Activated B cell treated with CpG ODN at 0.5 μM for 24 hours (primary cell): Measurements from ENCODE around the gene ZMYND8. TPM values are rescaled to one million over a fixed set of nuclear protein-coding genes. Genes with fewer than 3 reads are reported as not detected.

Source experiments
- ATAC-seq: fragments of 200-7000 bp; cut with Tn5 transposase; one replicate; pipeline ENCODE4 v1.10.0; 2021; ENCODE audit warnings: low read depth, mild to moderate bottlenecking, moderate library complexity
- CTCF ChIA-PET: fragments of 350-600 bp; sonication (Branson Sonifier 250); formaldehyde crosslinking; loops from one replicate; lab custom pipeline; 2021; ENCODE audit warnings: antibody characterized with exemption; lab: Charles Lee
- POLR2A ChIA-PET: fragments of 350-600 bp; sonication (Branson Sonifier 250); formaldehyde crosslinking; loops from one replicate; lab custom pipeline; 2021; ENCODE audit warnings: antibody characterized with exemption; lab: Charles Lee
- DNase-seq: peaks from one replicate; pipeline ENCODE4 v3.0.0; 2022
- H3K27ac Mint-ChIP-seq: one replicate; pipeline ENCODE4 v1.8.0; 2020; ENCODE audit warnings: mixed read lengths
- H3K27me3 Mint-ChIP-seq: one replicate; pipeline ENCODE4 v1.8.0; 2021; ENCODE audit warnings: mixed read lengths
- H3K36me3 Mint-ChIP-seq: one replicate; pipeline ENCODE4 v1.8.0; 2021; ENCODE audit warnings: low read depth, mixed read lengths
- H3K4me1 Mint-ChIP-seq: one replicate; pipeline ENCODE4 v1.8.0; 2021; ENCODE audit warnings: mixed read lengths
- H3K4me3 Mint-ChIP-seq: one replicate; pipeline ENCODE4 v1.8.0; 2020; ENCODE audit warnings: mild to moderate bottlenecking, mixed read lengths
- H3K9me3 Mint-ChIP-seq: one replicate; pipeline ENCODE4 v1.8.0; 2020; ENCODE audit warnings: mixed read lengths
- CTCF ChIP-seq: fragments of 200-600 bp; IDR thresholded peaks from one replicate; pipeline ENCODE4 v1.8.0; 2022; ENCODE audit warnings: antibody characterized with exemption, mild to moderate bottlenecking
- intact Hi-C: fragments of 100-400 bp; cut with micrococcal nuclease; formaldehyde crosslinking; loops from one replicate; pipeline ENCODE4 v1.15.1; 2024
- total RNA-seq: library from RNA; stranded (reverse); gene quantifications from 2 replicates; pipeline ENCODE4 v1.2.3, GENCODE V29; 2022

ZMYND8 gene
- total RNA-seq, 1 donor from 2014 or later: 42.6 TPM

- ChIA-PET CTCF (interaction anchor here (1.2 to 5.8 kb wide), 2 partner anchors 11 to 34 kb away, joined by 3 to 40 read pairs; no protein-coding TSS in a partner anchor), POLR2A (interaction anchor here (0.6 to 2.3 kb wide), 8 partner anchors 8 to 152 kb away, joined by 3 to 9 read pairs (median 4); partner anchors contain the start of gene NCOA3)
- Mint-ChIP-seq H3K36me3 (peaks cover 21% of the 10 kb centered on the region), H3K4me3 (no peak overlapping the region), H3K27me3 (no peaks in the 10 kb centered on the region), H3K9me3 (no peaks in the 10 kb centered on the region), H3K27ac (no peak overlapping the region), H3K4me1 (peaks cover 1% of the 10 kb centered on the region)
- TF ChIP-seq CTCF: no peak
- DNase-seq (no peak), ATAC-seq (peak; percentile 15)
- intact Hi-C loops: loop anchor here (2.0 to 5.0 kb wide), 2 partner anchors 15 to 1927 kb away; partner anchors contain the start of gene ZNFX1
Observed at GRCh38 chr20:47350181-47350550, 6.3 kb downstream of the ZMYND8 start.

GRCh38 chr20:47349365-47350180 lies 6.9 kb downstream of the ZMYND8 start:
- Mint-ChIP-seq H3K4me3 (no peak overlapping the region), H3K4me1 (peaks cover 3% of the 10 kb centered on the region), H3K9me3 (no peaks in the 10 kb centered on the region), H3K36me3 (peaks cover 23% of the 10 kb centered on the region), H3K27ac (no peak overlapping the region), H3K27me3 (no peaks in the 10 kb centered on the region)
- no peak for TF ChIP-seq CTCF
- ATAC-seq (no peak), DNase-seq (no peak)
- ChIA-PET CTCF (interaction anchor here (1.2 to 5.8 kb wide), 3 partner anchors 11 to 76 kb away, joined by 3 to 40 read pairs (median 10); no protein-coding TSS in a partner anchor), POLR2A (interaction anchor here (0.6 to 2.5 kb wide), 9 partner anchors 9 to 153 kb away, joined by 3 to 19 read pairs (median 4); partner anchors contain the start of gene NCOA3)
- intact Hi-C loops: loop anchor here (2.0 to 5.0 kb wide), 2 partner anchors 15 to 1928 kb away; partner anchors contain the start of gene ZNFX1

- Mint-ChIP-seq H3K9me3 (no peaks in the 10 kb centered on the region), H3K36me3 (peaks cover 28% of the 10 kb centered on the region), H3K27ac (no peak overlapping the region), H3K4me1 (peaks cover 8% of the 10 kb centered on the region), H3K27me3 (no peaks in the 10 kb centered on the region), H3K4me3 (no peak overlapping the region)
- intact Hi-C loops: no loop called here
- ChIA-PET CTCF (interaction anchor here (1.2 to 5.8 kb wide), 3 partner anchors 35 to 75 kb away, joined by 3 to 40 read pairs (median 10); no protein-coding TSS in a partner anchor), POLR2A (interaction anchor here (0.6 to 2.5 kb wide), 6 partner anchors 8 to 154 kb away, joined by 3 to 19 read pairs (median 10); partner anchors contain the start of genes NCOA3 and ZMYND8)
- DNase-seq (no peak), ATAC-seq (peak; percentile 23)
- TF ChIP-seq CTCF: no peak
Observed at GRCh38 chr20:47348539-47349142, 7.9 kb downstream of the ZMYND8 start.

GRCh38 chr20:47347661-47348435 lies 8.7 kb downstream of the ZMYND8 start:
- TF ChIP-seq CTCF: no peak
- Mint-ChIP-seq H3K4me1 (peaks cover 8% of the 10 kb centered on the region), H3K27ac (no peak overlapping the region), H3K36me3 (peaks cover 36% of the 10 kb centered on the region), H3K9me3 (no peaks in the 10 kb centered on the region), H3K4me3 (peak overlapping the region; percentile 38), H3K27me3 (no peaks in the 10 kb centered on the region)
- ChIA-PET CTCF (interaction anchor here (1.1 to 5.8 kb wide), 5 partner anchors 36 to 273 kb away, joined by 3 to 40 read pairs (median 3); no protein-coding TSS in a partner anchor), POLR2A (interaction anchor here (0.6 to 2.5 kb wide), 8 partner anchors 9 to 154 kb away, joined by 3 to 19 read pairs (median 5); partner anchors contain the start of genes NCOA3 and ZMYND8)
- DNase-seq: no peak
- intact Hi-C loops: no loop called here
- no peak for ATAC-seq
